Panc1 (cell line): ENCODE data around the gene SMAD9. TPM values are rescaled to one million over a fixed set of nuclear protein-coding genes. Genes with fewer than 3 reads are reported as not detected.

Experiments used
- ATAC-seq: fragments of 200-7000 bp; cut with Tn5 transposase; 2 replicates; pipeline ENCODE4 v1.9.1; 2020; ENCODE audit warnings: mild to moderate bottlenecking, moderate library complexity
- Bru-seq: library from RNA; stranded (reverse); fragments of 400-500 nt; gene quantifications from one replicate; lab custom pipeline; 2021; lab: Mats Ljungman, UMichigan
- BruChase-seq, 2 experiments: library from RNA; stranded (reverse); fragments of 400-500 nt; gene quantifications; one replicate each; lab custom pipeline; 2021; lab: Mats Ljungman, UMichigan
- BruUV-seq: library from RNA; stranded (reverse); fragments of 400-500 nt; replicated peaks from 2 replicates; lab custom pipeline; 2021; lab: Mats Ljungman, UMichigan
- CTCF ChIA-PET: fragments of 300-600 bp; sonication (Branson Sonifier 250); formaldehyde crosslinking; loops from one replicate; lab custom pipeline; 2022; ENCODE audit warnings: antibody characterized with exemption; lab: Charles Lee
- POLR2A ChIA-PET: fragments of 300-600 bp; sonication (Branson Sonifier 250); formaldehyde crosslinking; loops from one replicate; lab custom pipeline; 2022; ENCODE audit warnings: antibody characterized with exemption; lab: Charles Lee
- DNase-seq: peaks from one replicate; pipeline ENCODE4 v3.0.0-alpha.2; 2010; ENCODE audit warnings: low read depth, low spot score
- H3K27ac ChIP-seq: 2 replicates; pipeline ENCODE4 v1.5.1; 2011; ENCODE audit warnings: mild to moderate bottlenecking, low read length, inconsistent platforms
- H3K27me3 ChIP-seq: fragments of 200-500 bp; sonication (Bioruptor generic); 2 replicates; pipeline ENCODE4 v1.6.0; 2014; ENCODE audit warnings: low read length, inconsistent platforms; ENCODE audit not compliant: control insufficient read depth, insufficient read depth
- H3K36me3 ChIP-seq: fragments of 200-500 bp; sonication (Bioruptor generic); 2 replicates; pipeline ENCODE4 v1.5.1; 2014; ENCODE audit warnings: inconsistent platforms, mild to moderate bottlenecking, low read length, moderate library complexity; ENCODE audit not compliant: control insufficient read depth, insufficient read depth
- H3K4me1 ChIP-seq: 2 replicates; pipeline ENCODE4 v1.5.1; 2011; ENCODE audit warnings: inconsistent platforms, mild to moderate bottlenecking, low read length, moderate library complexity; ENCODE audit not compliant: control insufficient read depth, insufficient read depth
- H3K4me3 ChIP-seq, 2 experiments: 2 replicates each; pipeline ENCODE4 v1.5.1; 2011 to 2012; ENCODE audit warnings: low read depth in 2 of 2, low read length in 2 of 2, mild to moderate bottlenecking in 2 of 2, inconsistent platforms in 1 of 2, moderate library complexity in 1 of 2
- H3K9me3 ChIP-seq: fragments of 200-500 bp; sonication (Bioruptor generic); 2 replicates; pipeline ENCODE4 v1.5.1; 2014; ENCODE audit warnings: low read depth, mild to moderate bottlenecking, inconsistent platforms, low read length, moderate library complexity; ENCODE audit not compliant: control insufficient read depth, insufficient read depth
- POLR2AphosphoS5 ChIP-seq: IDR thresholded peaks from 2 replicates; pipeline ENCODE4 v1.6.1; 2012; ENCODE audit warnings: mild to moderate bottlenecking, low read depth, low read length, moderate library complexity
- SIN3A ChIP-seq: IDR thresholded peaks from 2 replicates; pipeline ENCODE4 v1.6.1; 2012; ENCODE audit warnings: low read depth, mild to moderate bottlenecking, low read length, moderate library complexity, borderline replicate concordance; ENCODE audit not compliant: insufficient read depth
- TCF7L2 ChIP-seq: IDR thresholded peaks from 2 replicates; pipeline ENCODE4 v1.6.1; 2011; ENCODE audit warnings: mild to moderate bottlenecking, low read depth, low read length, inconsistent platforms
- in situ Hi-C: cut with HindIII; loops from 2 replicates; pipeline ENCODE4 v1.10.0; 2016; ENCODE audit warnings: low sequenced_read_pairs, low pct_unique_long_range_greater_than_20kb
- intact Hi-C: fragments of 100-400 bp; cut with micrococcal nuclease; formaldehyde crosslinking; loops from one replicate; pipeline ENCODE4 v1.10.0; 2022; ENCODE audit not compliant: unreplicated experiment
- long read RNA-seq: library from polyadenylated mRNA; unstranded; transcript quantifications from one replicate; pipeline ENCODE4 v2.0.0, GENCODE V29; 2021; ENCODE audit not compliant: unreplicated experiment
- polyA plus RNA-seq: library from polyadenylated mRNA; unstranded; fragments of >200 nt; gene quantifications from one replicate; pipeline ENCODE4 v1.2.1, GENCODE V29; 2012; ENCODE audit warnings: missing spikeins; ENCODE audit not compliant: insufficient read length
- total RNA-seq: library from RNA; stranded (reverse); gene quantifications from one replicate; pipeline ENCODE4 v1.2.1, GENCODE V29; 2021; ENCODE audit not compliant: unreplicated experiment
- TF ChIP-seq, protein P1 (sequence below), 2 experiments: IDR thresholded peaks; 2 replicates each; pipeline ENCODE4 v1.6.1; 2011 to 2012; ENCODE audit warnings: low read depth in 2 of 2, control low read depth in 1 of 2, low read length in 1 of 2, mild to moderate bottlenecking in 1 of 2, moderate library complexity in 1 of 2; ENCODE audit not compliant: insufficient read depth in 1 of 2
- TF ChIP-seq, protein P2 (sequence below): fragments of 450-650 bp; IDR thresholded peaks from 2 replicates; pipeline ENCODE4 v1.5.1; 2017; ENCODE audit warnings: mild to moderate bottlenecking

The SMAD9 gene
- 2.4 TPM for total RNA-seq
- polyA plus RNA-seq: 1.7 TPM
- percentile 44 among the genes with signal in this experiment for Bru-seq, nascent RNA
- BruChase-seq, experiment 1, labeled RNA remaining after a 2-hour chase: percentile 46 among the genes with signal in this experiment
- BruChase-seq, experiment 2, labeled RNA remaining after a 6-hour chase: percentile 45 among the genes with signal in this experiment
- long read RNA-seq, partial matches to known transcripts: 0 of 2 reads
- long read RNA-seq, other reads (novel, unspliced or antisense): 2 of 2 reads

GRCh38 chr13:36919833-36920615, at the start of gene SMAD9:
Gene SMAD9, minus strand, starts transcription at chr13:36920238. Its CDS starts 40,549 bp downstream, at chr13:36879689.
- in situ Hi-C loops (no loop called here), intact Hi-C loops (no loop called here)
- no peaks in the 10 kb centered on the region for H3K4me1 ChIP-seq
- ChIA-PET CTCF (no interaction called here), POLR2A (no interaction called here)
- peak within 1 kb of the TSS; percentile 17; the same call in 1 of the 2 replicates for H3K27ac ChIP-seq
- no peaks in the 10 kb centered on the region for H3K27me3 ChIP-seq
- ATAC-seq: peak; percentile 81
- TF ChIP-seq, protein P1, sequence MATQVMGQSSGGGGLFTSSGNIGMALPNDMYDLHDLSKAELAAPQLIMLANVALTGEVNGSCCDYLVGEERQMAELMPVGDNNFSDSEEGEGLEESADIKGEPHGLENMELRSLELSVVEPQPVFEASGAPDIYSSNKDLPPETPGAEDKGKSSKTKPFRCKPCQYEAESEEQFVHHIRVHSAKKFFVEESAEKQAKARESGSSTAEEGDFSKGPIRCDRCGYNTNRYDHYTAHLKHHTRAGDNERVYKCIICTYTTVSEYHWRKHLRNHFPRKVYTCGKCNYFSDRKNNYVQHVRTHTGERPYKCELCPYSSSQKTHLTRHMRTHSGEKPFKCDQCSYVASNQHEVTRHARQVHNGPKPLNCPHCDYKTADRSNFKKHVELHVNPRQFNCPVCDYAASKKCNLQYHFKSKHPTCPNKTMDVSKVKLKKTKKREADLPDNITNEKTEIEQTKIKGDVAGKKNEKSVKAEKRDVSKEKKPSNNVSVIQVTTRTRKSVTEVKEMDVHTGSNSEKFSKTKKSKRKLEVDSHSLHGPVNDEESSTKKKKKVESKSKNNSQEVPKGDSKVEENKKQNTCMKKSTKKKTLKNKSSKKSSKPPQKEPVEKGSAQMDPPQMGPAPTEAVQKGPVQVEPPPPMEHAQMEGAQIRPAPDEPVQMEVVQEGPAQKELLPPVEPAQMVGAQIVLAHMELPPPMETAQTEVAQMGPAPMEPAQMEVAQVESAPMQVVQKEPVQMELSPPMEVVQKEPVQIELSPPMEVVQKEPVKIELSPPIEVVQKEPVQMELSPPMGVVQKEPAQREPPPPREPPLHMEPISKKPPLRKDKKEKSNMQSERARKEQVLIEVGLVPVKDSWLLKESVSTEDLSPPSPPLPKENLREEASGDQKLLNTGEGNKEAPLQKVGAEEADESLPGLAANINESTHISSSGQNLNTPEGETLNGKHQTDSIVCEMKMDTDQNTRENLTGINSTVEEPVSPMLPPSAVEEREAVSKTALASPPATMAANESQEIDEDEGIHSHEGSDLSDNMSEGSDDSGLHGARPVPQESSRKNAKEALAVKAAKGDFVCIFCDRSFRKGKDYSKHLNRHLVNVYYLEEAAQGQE (IDR thresholded peaks at IDR 0.05; ENCODE audit: insufficient read depth in 1 of 2, low read depth in 2 of 2, low read length in 1 of 2): no peak
- TF ChIP-seq, protein P2, sequence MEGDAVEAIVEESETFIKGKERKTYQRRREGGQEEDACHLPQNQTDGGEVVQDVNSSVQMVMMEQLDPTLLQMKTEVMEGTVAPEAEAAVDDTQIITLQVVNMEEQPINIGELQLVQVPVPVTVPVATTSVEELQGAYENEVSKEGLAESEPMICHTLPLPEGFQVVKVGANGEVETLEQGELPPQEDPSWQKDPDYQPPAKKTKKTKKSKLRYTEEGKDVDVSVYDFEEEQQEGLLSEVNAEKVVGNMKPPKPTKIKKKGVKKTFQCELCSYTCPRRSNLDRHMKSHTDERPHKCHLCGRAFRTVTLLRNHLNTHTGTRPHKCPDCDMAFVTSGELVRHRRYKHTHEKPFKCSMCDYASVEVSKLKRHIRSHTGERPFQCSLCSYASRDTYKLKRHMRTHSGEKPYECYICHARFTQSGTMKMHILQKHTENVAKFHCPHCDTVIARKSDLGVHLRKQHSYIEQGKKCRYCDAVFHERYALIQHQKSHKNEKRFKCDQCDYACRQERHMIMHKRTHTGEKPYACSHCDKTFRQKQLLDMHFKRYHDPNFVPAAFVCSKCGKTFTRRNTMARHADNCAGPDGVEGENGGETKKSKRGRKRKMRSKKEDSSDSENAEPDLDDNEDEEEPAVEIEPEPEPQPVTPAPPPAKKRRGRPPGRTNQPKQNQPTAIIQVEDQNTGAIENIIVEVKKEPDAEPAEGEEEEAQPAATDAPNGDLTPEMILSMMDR: no peak
- TF ChIP-seq TCF7L2 (no peak), SIN3A (no peak), POLR2AphosphoS5 (no peak)
- H3K4me3 ChIP-seq: peak within 1 kb of the TSS; percentile 50 to 54
- H3K36me3 ChIP-seq: no peaks in the 10 kb centered on the region
- no TSS peak for BruUV-seq
- H3K9me3 ChIP-seq: no peaks in the 10 kb centered on the region
- DNase-seq: no peak

DNA sequence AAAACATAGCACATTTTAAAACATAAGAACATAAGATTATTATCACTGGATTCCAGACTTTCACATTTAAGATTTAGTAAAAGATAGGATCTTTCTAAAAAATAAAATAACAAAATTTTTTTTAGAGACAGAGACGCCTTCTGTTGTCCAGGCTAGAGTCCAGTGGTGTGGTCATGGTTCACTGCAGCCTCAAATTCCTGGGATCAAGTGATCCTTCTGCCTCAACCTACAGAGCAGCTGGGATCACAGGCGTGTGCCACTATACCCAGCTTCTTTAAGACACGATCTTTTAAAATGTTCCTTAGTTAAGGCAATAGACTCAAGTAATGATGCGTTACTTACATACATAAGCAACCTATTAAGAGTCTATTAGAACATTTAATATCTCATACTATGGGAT, 46.4 kb upstream of the SMAD9 start:
- in situ Hi-C loops: no loop called here
- POLR2A ChIA-PET: no interaction called here
- Histone ChIP-seq H3K36me3 (peaks cover 6% of the 10 kb centered on the region), H3K4me1 (no peaks in the 10 kb centered on the region), H3K4me3 (no peak overlapping the region), H3K27me3 (no peaks in the 10 kb centered on the region), H3K27ac (no peak overlapping the region), H3K9me3 (no peaks in the 10 kb centered on the region)
- TF ChIP-seq, protein P2: no peak
- TF ChIP-seq SIN3A (no peak), TCF7L2 (no peak), POLR2AphosphoS5 (no peak)
- TF ChIP-seq, protein P1 (IDR thresholded peaks at IDR 0.05; ENCODE audit: insufficient read depth in 1 of 2, low read depth in 2 of 2, low read length in 1 of 2): no peak
- no TSS peak for BruUV-seq
- DNase-seq (no peak), ATAC-seq (no peak)
- CTCF ChIA-PET: no interaction called here
- intact Hi-C loops: no loop called here
